PC-9 (cell line): ENCODE measurements around the gene ZNF718. TPM values are rescaled to one million over a fixed set of nuclear protein-coding genes. Genes with fewer than 3 reads are reported as not detected.

Experiments
- BruUV-seq: library from RNA; stranded (reverse); fragments of 400-500 nt; replicated peaks from 2 replicates; lab custom pipeline; 2021; lab: Mats Ljungman, UMichigan
- CTCF ChIA-PET: fragments of 300-600 bp; sonication (Branson Sonifier 250); formaldehyde crosslinking; loops from one replicate; lab custom pipeline; 2022; ENCODE audit warnings: antibody characterized with exemption; lab: Charles Lee
- POLR2A ChIA-PET: fragments of 300-600 bp; sonication (Branson Sonifier 250); formaldehyde crosslinking; loops from one replicate; lab custom pipeline; 2022; ENCODE audit warnings: antibody characterized with exemption; ENCODE audit not compliant: unreplicated experiment; lab: Charles Lee
- DNase-seq, 2 experiments: peaks; one replicate each; pipeline versions ENCODE4 v3.0.0 to v3.0.0-alpha.2; 2015 to 2022; ENCODE audit warnings: mixed read lengths in 1 of 2
- H2AFZ ChIP-seq: fragments of 200-600 bp; sonication (generic); 2 replicates; pipeline ENCODE4 v1.8.1; 2017; ENCODE audit warnings: antibody characterized with exemption
- H3F3A ChIP-seq: fragments of 200-600 bp; sonication (generic); 2 replicates; pipeline ENCODE4 v1.8.1; 2017; ENCODE audit warnings: antibody characterized with exemption, mild to moderate bottlenecking, low read depth; ENCODE audit not compliant: insufficient read depth
- H3K27ac ChIP-seq: fragments of 200-600 bp; sonication (generic); 2 replicates; pipeline ENCODE4 v1.6.1; 2016; ENCODE audit warnings: mixed run types
- H3K27me3 ChIP-seq: fragments of 200-600 bp; sonication (generic); 2 replicates; pipeline ENCODE4 v1.6.1; 2016; ENCODE audit warnings: low read depth, mixed run types; ENCODE audit not compliant: insufficient read depth
- H3K36me3 ChIP-seq: fragments of 200-600 bp; sonication (generic); 2 replicates; pipeline ENCODE4 v1.6.1; 2016; ENCODE audit warnings: low read depth, mixed run types
- H3K4me1 ChIP-seq: fragments of 200-600 bp; sonication (generic); replicated peaks from 2 replicates; pipeline ENCODE4 v1.6.1; 2016; ENCODE audit warnings: mixed run types; ENCODE audit not compliant: insufficient read depth
- H3K4me2 ChIP-seq: fragments of 200-600 bp; sonication (generic); 2 replicates; pipeline ENCODE4 v1.6.1; 2017; ENCODE audit warnings: mixed run types
- H3K4me3 ChIP-seq: fragments of 200-600 bp; sonication (generic); 2 replicates; pipeline ENCODE4 v1.6.1; 2016; ENCODE audit warnings: mixed run types
- H3K79me2 ChIP-seq: fragments of 200-600 bp; sonication (generic); 2 replicates; pipeline ENCODE4 v1.6.1; 2017; ENCODE audit warnings: low read depth, mixed run types
- H3K9me2 ChIP-seq: fragments of 200-600 bp; sonication (generic); 2 replicates; pipeline ENCODE4 v1.8.1; 2017; ENCODE audit warnings: mild to moderate bottlenecking; ENCODE audit not compliant: insufficient read depth
- H3K9me3 ChIP-seq: fragments of 200-600 bp; sonication (generic); 2 replicates; pipeline ENCODE4 v1.8.1; 2016; ENCODE audit warnings: low read depth; ENCODE audit not compliant: insufficient read depth
- H4K20me1 ChIP-seq: fragments of 200-600 bp; sonication (generic); 2 replicates; pipeline ENCODE4 v1.8.1; 2017; ENCODE audit not compliant: insufficient read depth
- CTCF ChIP-seq: fragments of 200-600 bp; sonication (generic); conservative IDR thresholded peaks from 2 replicates; pipeline ENCODE4 v1.6.1; 2017; ENCODE audit warnings: mixed run types, antibody characterized with exemption, mild to moderate bottlenecking, moderate library complexity
- EZH2 ChIP-seq: fragments of 200-600 bp; sonication (generic); IDR thresholded peaks from 2 replicates; pipeline ENCODE4 v1.8.0; 2017; ENCODE audit warnings: antibody characterized with exemption, low read depth
- intact Hi-C: fragments of 100-400 bp; cut with micrococcal nuclease; formaldehyde crosslinking; loops from one replicate; pipeline ENCODE4 v1.10.0; 2022; ENCODE audit not compliant: unreplicated experiment
- total RNA-seq: library from RNA; stranded (reverse); gene quantifications from 2 replicates; pipeline ENCODE4 v1.2.3, GENCODE V29; 2021

Gene ZNF718
- total RNA-seq, 1 experiment from 2014 or later = 3.5 TPM

- BruUV-seq = no TSS peak
- Histone ChIP-seq H3K4me2 (no peak overlapping the region), H3K4me3 (no peak overlapping the region), H4K20me1 (no peaks in the 10 kb centered on the region), H3K36me3 (no peaks in the 10 kb centered on the region), H3K27me3 (no peaks in the 10 kb centered on the region), H3F3A (no peaks in the 10 kb centered on the region), H3K9me2 (no peaks in the 10 kb centered on the region), H3K27ac (no peak overlapping the region), H3K79me2 (no peaks in the 10 kb centered on the region), H3K4me1 (no peaks in the 10 kb centered on the region), H3K9me3 (no peaks in the 10 kb centered on the region), H2AFZ (no peak overlapping the region)
- intact Hi-C loops = no loop called here
- ChIA-PET POLR2A (no interaction called here), CTCF (no interaction called here)
- no peak for DNase-seq
- no peak for TF ChIP-seq EZH2
- no peak for TF ChIP-seq CTCF
Measured at GRCh38 chr4:139691-140090, 15.4 kb downstream of the ZNF718 start.

DNA sequence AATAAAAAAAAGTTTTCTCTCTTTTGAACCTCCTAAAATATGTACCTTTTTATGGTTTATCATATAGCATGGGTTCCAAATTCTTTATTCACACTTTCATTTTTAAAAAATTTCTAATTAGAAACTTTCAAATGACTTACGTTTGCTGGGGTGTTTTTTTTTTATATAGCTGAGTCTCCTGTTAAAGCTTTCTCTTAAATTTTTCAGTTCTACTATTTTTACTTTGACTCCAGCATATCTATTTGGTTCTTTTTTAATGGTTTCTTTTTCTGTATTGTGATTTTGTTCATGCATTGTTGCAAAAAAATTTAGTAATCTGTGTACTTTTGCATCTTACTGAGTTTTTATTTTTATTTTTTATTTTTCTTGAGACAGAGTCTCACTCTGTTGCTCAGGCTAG lies 22.3 kb downstream of the ZNF718 start:
- no TSS peak for BruUV-seq
- no peaks in the 10 kb centered on the region for H3K36me3 ChIP-seq
- intact Hi-C loops = no loop called here
- H3F3A ChIP-seq = no peaks in the 10 kb centered on the region
- no peak for DNase-seq
- H3K27ac ChIP-seq = no peak overlapping the region
- no peak overlapping the region for H2AFZ ChIP-seq
- H3K9me3 ChIP-seq = no peaks in the 10 kb centered on the region
- no peak for TF ChIP-seq EZH2
- no peak for TF ChIP-seq CTCF
- ChIA-PET POLR2A (no interaction called here), CTCF (no interaction called here)
- H3K4me2 ChIP-seq = no peak overlapping the region
- H3K79me2 ChIP-seq = no peaks in the 10 kb centered on the region
- no peaks in the 10 kb centered on the region for H3K27me3 ChIP-seq
- no peaks in the 10 kb centered on the region for H3K9me2 ChIP-seq
- no peaks in the 10 kb centered on the region for H4K20me1 ChIP-seq
- H3K4me1 ChIP-seq = no peaks in the 10 kb centered on the region
- H3K4me3 ChIP-seq = no peak overlapping the region

DNA sequence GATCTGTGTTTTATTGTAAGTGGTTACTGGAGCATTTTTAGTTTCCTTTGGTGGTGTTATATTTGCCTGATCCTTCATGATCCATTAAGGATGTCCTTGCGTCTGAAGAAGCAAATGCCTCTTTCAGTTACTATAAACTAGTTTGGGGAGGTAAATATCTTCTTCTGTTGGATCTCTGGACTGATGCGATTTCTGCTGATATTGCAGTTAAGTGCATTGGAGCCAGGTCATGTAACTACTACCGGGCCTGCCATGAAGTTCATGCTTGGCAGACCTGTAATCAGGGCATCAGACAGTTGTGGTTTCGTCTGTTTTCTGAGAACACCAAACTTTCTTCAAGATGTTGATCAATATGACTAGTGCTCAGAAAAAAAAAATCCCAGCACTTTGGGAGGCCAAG lies 22.9 kb downstream of the ZNF718 start:
- no peaks in the 10 kb centered on the region for H3K27me3 ChIP-seq
- H3K36me3 ChIP-seq = no peaks in the 10 kb centered on the region
- intact Hi-C loops = no loop called here
- ChIA-PET CTCF (no interaction called here), POLR2A (no interaction called here)
- no peaks in the 10 kb centered on the region for H3K79me2 ChIP-seq
- TF ChIP-seq EZH2 (no peak), CTCF (no peak)
- no peak overlapping the region for H3K4me2 ChIP-seq
- no peaks in the 10 kb centered on the region for H3K4me1 ChIP-seq
- no peak for DNase-seq
- no peaks in the 10 kb centered on the region for H4K20me1 ChIP-seq
- BruUV-seq = no TSS peak
- H3K9me3 ChIP-seq = no peaks in the 10 kb centered on the region
- H3K27ac ChIP-seq = no peak overlapping the region
- H3K9me2 ChIP-seq = no peaks in the 10 kb centered on the region
- H2AFZ ChIP-seq = no peak overlapping the region
- H3F3A ChIP-seq = no peaks in the 10 kb centered on the region
- H3K4me3 ChIP-seq = no peak overlapping the region
